IPS-NIHi7 (cell line): ENCODE results near the gene SYNGAP1.

Experiments
- DNase-seq: peaks from one replicate; pipeline ENCODE4 v3.0.0; 2012; ENCODE audit warnings: mixed read lengths; ENCODE audit errors: extremely low spot score

The SYNGAP1 gene

GRCh38 chr6:33404884-33405283 lies 15.0 kb upstream of the SYNGAP1 start:
- no peak for DNase-seq

GRCh38 chr6:33405386-33405940 lies 14.4 kb upstream of the SYNGAP1 start:
- no peak for DNase-seq

GRCh38 chr6:33406126-33406525 lies 13.7 kb upstream of the SYNGAP1 start:
- DNase-seq, result no peak

- no peak for DNase-seq
Measured at GRCh38 chr6:33407132-33407718, 12.6 kb upstream of the SYNGAP1 start.

- DNase-seq, result peak; percentile 97
Measured at GRCh38 chr6:33410050-33410710, 9.7 kb upstream of the SYNGAP1 start.

GRCh38 chr6:33410711-33411631 lies 8.9 kb upstream of the SYNGAP1 start, which contains the start of gene PHF1:
Gene PHF1, plus strand, starts transcription at chr6:33411014. Its CDS starts 1,250 bp downstream, at chr6:33412264.
- DNase-seq, result peak; percentile 68

GRCh38 chr6:33411632-33412005 lies 8.2 kb upstream of the SYNGAP1 start:
- no peak for DNase-seq

GRCh38 chr6:33412140-33413009 lies 7.5 kb upstream of the SYNGAP1 start:
- DNase-seq, result no peak

GRCh38 chr6:33413241-33414120 lies 6.4 kb upstream of the SYNGAP1 start:
- no peak for DNase-seq

- peak; percentile 25 for DNase-seq
Measured at GRCh38 chr6:33414592-33415271, 5.1 kb upstream of the SYNGAP1 start.

- no peak for DNase-seq
Measured at GRCh38 chr6:33415831-33416230, 4.0 kb upstream of the SYNGAP1 start.

- DNase-seq, result no peak
Measured at GRCh38 chr6:33416386-33417127, 3.3 kb upstream of the SYNGAP1 start.

- DNase-seq, result no peak
Measured at GRCh38 chr6:33417128-33417902, 2.5 kb upstream of the SYNGAP1 start.

GRCh38 chr6:33417903-33418689 lies 1.8 kb upstream of the SYNGAP1 start, which contains the start of gene CUTA:
Gene CUTA, minus strand, starts transcription at chr6:33418107. Its CDS starts 107 bp downstream, at chr6:33418000.
- peak; percentile 92 for DNase-seq

GRCh38 chr6:33418690-33419291 lies 1.1 kb upstream of the SYNGAP1 start:
- DNase-seq, result no peak

GRCh38 chr6:33420491-33421343 lies 852 bp downstream of the SYNGAP1 start:
- no peak for DNase-seq
